Cardiac fibroblast (primary cell): ENCODE data around the gene RPL28.
"Not testable (repeated sequence)": the region's sequence is repeated elsewhere in the genome, so short reads cannot be mapped to it uniquely, and the experiment has no call there.

Source experiments
- DNase-seq, 2 donors: peaks; one replicate each; pipeline versions ENCODE4 v3.0.0 to v3.0.0-alpha.2; 2010; ENCODE audit warnings: low read depth in 2 of 2
- H3K4me3 ChIP-seq, 2 donors: replicated peaks in 1 of 2; 1 replicate in 1 of 2; 2 replicates in 1 of 2; pipeline ENCODE4 v1.5.1; 2011; ENCODE audit warnings: low read depth in 2 of 2, low read length in 2 of 2, mild to moderate bottlenecking in 2 of 2, moderate library complexity in 1 of 2
- TF ChIP-seq, protein P1 (sequence below): IDR thresholded peaks from one replicate; pipeline ENCODE4 v1.5.1; 2011; ENCODE audit warnings: low read depth, mild to moderate bottlenecking, low read length, inconsistent platforms

The RPL28 gene

DNA sequence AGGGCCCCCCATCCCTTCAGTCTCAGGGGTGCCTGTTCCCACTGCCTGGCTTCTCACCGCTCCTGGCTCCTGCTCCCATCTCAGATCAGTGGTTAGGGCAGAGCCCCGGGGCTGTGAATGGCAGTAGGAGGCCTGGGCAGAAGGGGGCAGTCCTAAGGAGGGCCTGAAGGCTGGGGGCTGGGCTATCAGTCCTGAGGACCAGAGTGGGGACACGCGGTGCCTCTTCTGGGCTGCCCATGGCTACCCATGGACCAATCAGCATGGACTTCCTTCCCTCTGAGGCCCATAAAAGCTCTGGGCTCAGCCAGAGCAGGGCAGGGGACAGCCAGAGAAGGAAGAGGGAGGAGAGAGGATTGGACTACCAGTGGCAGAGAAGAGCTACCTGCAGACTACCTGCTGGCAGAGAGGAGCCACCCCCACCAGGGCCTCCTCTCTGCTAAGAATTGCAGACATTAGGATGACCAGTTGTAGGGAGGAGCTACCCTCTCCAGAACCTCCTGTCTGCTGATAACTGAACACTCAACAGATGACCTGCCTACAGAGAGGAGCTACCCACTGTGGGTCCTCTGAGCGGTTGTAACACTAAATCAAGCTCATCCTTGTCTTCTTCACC lies 34.0 kb downstream of the RPL28 start:
- H3K4me3 ChIP-seq = no peak overlapping the region
- DNase-seq = no peak
- TF ChIP-seq, protein P1, sequence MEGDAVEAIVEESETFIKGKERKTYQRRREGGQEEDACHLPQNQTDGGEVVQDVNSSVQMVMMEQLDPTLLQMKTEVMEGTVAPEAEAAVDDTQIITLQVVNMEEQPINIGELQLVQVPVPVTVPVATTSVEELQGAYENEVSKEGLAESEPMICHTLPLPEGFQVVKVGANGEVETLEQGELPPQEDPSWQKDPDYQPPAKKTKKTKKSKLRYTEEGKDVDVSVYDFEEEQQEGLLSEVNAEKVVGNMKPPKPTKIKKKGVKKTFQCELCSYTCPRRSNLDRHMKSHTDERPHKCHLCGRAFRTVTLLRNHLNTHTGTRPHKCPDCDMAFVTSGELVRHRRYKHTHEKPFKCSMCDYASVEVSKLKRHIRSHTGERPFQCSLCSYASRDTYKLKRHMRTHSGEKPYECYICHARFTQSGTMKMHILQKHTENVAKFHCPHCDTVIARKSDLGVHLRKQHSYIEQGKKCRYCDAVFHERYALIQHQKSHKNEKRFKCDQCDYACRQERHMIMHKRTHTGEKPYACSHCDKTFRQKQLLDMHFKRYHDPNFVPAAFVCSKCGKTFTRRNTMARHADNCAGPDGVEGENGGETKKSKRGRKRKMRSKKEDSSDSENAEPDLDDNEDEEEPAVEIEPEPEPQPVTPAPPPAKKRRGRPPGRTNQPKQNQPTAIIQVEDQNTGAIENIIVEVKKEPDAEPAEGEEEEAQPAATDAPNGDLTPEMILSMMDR = no peak

DNA sequence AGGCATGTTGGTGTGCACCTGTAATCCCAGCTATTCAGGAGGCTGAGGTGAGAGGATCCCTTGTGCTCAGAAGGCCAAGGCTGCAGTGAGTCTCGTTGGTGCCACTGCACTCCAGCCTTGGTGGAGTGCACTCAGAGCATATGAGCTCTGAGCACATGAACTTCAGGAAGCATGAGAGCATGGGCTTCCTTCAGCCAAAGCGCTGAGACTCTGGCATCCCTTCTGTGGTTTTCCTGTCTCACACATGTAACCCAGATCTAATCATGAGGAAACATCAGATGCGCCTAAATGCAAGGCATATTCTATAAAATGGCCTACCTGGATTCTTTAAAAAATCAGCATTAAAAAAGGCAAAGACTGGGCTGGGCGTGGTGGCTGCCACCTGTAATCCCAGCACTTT lies 35.5 kb downstream of the RPL28 start:
- H3K4me3 ChIP-seq, DNase-seq: not testable (repeated sequence)

DNA sequence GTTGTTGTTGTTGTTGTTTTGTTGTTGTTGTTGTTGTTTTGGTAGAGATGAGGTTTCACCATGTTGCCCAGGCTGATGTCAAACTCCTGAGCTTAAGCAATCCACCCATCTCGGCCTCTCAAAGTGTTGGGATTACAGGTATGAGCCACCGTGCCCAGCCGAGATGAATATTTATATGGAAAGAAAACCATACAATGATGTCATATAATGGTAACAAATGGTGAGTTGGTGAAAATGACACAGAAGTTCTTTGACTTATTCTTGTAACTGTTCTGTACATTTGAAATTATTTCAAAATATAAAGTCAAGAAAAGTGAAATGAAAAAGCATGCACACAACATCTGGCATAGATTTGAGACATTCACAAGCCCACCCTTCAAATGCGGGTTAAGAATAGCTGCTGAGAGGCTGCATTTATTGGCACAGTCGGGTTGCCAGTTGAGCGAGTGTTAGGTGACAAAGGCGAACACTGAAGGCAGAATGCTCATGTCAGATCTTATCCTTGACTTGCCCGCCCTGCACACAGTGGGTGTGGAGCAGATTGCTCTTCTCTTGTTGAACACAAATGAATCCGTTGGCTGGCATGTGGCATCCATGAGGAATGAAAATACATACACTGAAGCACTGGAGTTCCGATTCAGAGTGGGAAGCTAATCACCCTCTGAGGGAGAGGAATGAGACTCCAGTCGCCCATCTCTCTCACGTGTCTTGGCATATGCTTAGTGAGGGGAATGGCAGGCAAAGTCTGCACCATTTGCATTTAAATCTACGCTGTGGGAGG lies 37.7 kb downstream of the RPL28 start:
- TF ChIP-seq, protein P1 = no peak
- DNase-seq = no peak
- H3K4me3 ChIP-seq = no peak overlapping the region

DNA sequence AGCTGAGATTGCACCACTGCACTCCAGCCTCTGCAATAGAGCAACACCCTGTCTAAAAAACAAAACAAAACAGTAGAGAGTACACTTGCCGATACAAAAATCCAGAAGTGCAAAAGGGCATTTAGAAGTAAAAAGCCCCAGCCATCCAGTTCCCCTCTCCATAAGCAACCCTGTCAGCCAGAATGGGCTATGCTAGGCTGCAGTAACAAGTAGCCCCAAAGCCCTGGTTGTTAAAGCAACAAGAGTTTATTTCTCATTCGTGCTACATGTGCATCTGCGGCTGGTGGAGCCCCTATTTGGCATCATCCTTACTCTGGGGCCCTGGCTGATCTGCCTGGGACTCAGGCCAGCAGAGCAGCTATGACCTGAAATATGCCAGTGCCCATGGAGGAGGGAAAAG lies 38.8 kb downstream of the RPL28 start:
- TF ChIP-seq, protein P1 = no peak
- DNase-seq = no peak

DNA sequence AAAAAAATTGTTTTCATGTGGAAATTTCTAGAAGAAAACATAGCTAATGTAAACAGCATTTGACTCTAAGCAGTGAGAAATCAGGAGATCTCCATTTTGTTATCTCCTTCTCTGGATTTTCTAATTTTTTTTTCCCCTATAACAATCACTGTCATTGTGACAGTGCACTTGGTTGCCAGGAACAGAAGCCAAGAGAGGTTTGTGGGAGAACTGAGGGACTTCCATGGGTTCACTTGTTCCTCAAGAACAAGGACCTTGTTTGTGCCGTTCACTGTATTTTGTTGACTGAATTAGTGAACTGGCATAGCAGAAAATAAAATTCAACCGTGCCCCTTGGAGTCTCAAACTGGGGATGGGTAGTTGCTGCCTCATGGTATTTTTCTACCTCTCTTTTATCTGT lies 40.3 kb downstream of the RPL28 start:
- DNase-seq = no peak
- H3K4me3 ChIP-seq = no peak overlapping the region
- TF ChIP-seq, protein P1 = no peak

More for the DNA sequence above, 38.8 kb downstream of the RPL28 start:
- no peak overlapping the region for H3K4me3 ChIP-seq

DNA sequence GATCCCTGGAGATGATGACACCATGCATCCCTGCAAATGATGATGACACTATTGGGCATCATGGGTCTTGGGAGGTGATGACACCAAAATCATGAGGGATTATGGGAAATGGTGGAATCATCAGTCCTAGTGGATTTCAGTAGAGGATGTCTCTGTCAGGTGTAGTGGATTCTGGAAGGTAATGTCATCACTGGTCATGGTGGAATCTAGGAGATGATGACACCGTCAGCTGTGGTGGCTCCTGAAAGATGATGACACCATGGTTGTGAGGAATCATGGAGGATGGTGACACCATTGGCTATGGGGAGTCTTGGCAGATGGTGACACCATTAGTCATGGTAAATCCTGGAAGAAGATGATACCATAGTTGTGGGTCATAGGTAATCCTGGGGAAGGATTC lies 45.5 kb downstream of the RPL28 start:
- DNase-seq = no peak
- TF ChIP-seq, protein P1 = no peak
- H3K4me3 ChIP-seq = no peak overlapping the region

DNA sequence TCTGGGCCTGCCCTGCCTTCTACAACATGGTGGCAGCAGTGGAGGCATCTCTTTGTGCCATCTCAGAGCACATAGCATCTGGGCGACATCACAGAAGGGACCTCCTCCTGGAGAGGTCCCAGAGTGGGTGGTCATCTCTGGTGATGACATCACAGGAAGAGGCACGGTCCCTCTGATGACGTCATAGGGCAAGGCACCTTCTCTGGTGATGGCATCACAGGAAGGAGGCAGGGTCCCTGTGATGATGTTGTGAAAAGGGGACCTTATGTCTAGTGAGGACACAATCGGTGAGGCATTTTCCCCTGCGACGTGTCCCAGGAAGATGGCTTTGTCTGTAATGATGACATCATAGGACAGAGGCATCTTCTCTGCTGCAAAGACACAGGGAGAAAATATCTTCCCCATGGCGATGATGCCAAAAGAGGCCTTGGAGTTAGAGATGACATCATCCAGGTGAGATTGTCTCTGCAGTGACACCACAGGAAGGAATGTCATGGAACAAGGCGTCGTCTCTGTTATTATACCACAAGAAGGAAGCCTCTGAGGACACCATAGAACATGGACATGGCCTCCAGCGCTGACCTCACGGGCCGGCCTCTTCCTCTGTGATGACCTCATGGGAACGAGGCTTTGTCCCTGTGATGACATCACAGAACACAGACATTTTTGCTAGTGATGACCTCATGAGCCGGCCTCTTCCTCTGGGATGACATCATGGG lies 46.7 kb downstream of the RPL28 start:
- TF ChIP-seq, protein P1 = no peak
- H3K4me3 ChIP-seq = no peak overlapping the region
- DNase-seq = no peak
